GM12892 (cell line): ENCODE data around the gene SLC9A3.

ENCODE experiments used
- POLR2A ChIP-seq: IDR thresholded peaks from 2 replicates; pipeline ENCODE4 v1.6.1; 2011; ENCODE audit warnings: low read depth, low read length, control low read depth
- TAF1 ChIP-seq: IDR thresholded peaks from 2 replicates; pipeline ENCODE4 v1.6.1; 2011; ENCODE audit warnings: low read depth, mild to moderate bottlenecking, control low read depth, low read length, borderline replicate concordance

DNA sequence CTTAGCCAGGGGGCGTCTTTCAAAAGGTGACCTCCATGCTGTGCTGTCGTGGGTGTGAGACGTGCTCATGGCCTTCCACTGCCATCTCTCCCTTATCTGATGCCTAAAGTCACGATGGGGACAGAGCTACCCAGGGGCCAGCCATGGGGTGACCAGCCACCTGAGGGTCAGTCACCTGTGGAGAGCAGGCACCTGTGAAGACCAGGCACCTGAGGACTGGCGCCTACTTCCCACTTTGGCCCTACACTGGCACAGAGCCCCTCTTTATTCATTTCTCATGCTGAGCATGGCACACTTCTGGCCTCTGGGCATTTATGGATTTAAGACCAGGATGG lies 87.6 kb downstream of the SLC9A3 start:
- TF ChIP-seq POLR2A (no peak; the same call in 1 of the 2 replicates), TAF1 (no peak)
